PFSK-1 (cell line): ENCODE results near the gene TAF4.

Experiments
- POLR2AphosphoS5 ChIP-seq: IDR thresholded peaks from 2 replicates; pipeline ENCODE4 v1.6.1; 2012; ENCODE audit warnings: low read depth, mild to moderate bottlenecking, control low read depth, low read length, moderate library complexity
- REST ChIP-seq, 2 experiments: IDR thresholded peaks; 2 replicates each; pipeline versions ENCODE4 v1.6.1 to v1.8.0; 2011 to 2012; ENCODE audit warnings: low read depth in 2 of 2, low read length in 2 of 2, control low read depth in 1 of 2, inconsistent platforms in 1 of 2, mild to moderate bottlenecking in 1 of 2, moderate library complexity in 1 of 2; ENCODE audit not compliant: insufficient read depth in 1 of 2
- SIN3A ChIP-seq: IDR thresholded peaks from 2 replicates; pipeline ENCODE4 v1.6.1; 2012; ENCODE audit warnings: mild to moderate bottlenecking, low read length, moderate library complexity, borderline replicate concordance; ENCODE audit not compliant: insufficient read depth
- TAF1 ChIP-seq: IDR thresholded peaks from 2 replicates; pipeline ENCODE4 v1.6.1; 2012; ENCODE audit warnings: low read length, control low read depth, borderline replicate concordance; ENCODE audit not compliant: insufficient read depth

GRCh38 chr20:62019144-62019805 is 46.4 kb downstream of the TAF4 start:
- TF ChIP-seq POLR2AphosphoS5 (no peak), TAF1 (no peak), REST (IDR thresholded peaks at IDR 0.05; ENCODE audit: insufficient read depth in 1 of 2, low read depth in 2 of 2, low read length in 2 of 2) (no peak), SIN3A (no peak)
